ENCODE measurements around the gene KHNYN. TPM values are rescaled to one million over a fixed set of nuclear protein-coding genes. Genes with fewer than 3 reads are reported as not detected.
A peak's percentile ranks its signal among the peaks of the same experiment; 100 is the strongest.
"Not testable (repeated sequence)": the region's sequence is repeated elsewhere in the genome, so short reads cannot be mapped to it uniquely, and the experiment has no call there.

The KHNYN gene
- 10 to 100 TPM in 7 of 8 experiments, 1 to 10 TPM in 1; 8.5 to 59.9 (median 17.4) TPM for total RNA-seq

- peak; percentile 64 to 92 (median 88) for ATAC-seq (replicated peaks in 6 of 8)
- no CpG with 5 or more reads among the region's 57 CpGs for WGBS, 10 experiments
- in situ Hi-C loops (cut with MboI; ENCODE audit: low pct_unique_long_range_greater_than_20kb in 2 of 9, low sequenced_read_pairs in 9 of 9, unreplicated experiment in 9 of 9) = loop anchor here (5.0 to 25.0 kb wide), 4 partner anchors 92 to 185 kb away; partner anchors contain the start of genes ADCY4 (in 8 of the 9), RIPK3 (in 8 of the 9) and TINF2 (in 1 of the 9)
These were observed at the start of gene KHNYN, which contains the start of gene CBLN3 for GRCh38 chr14:24429395-24430142. KHNYN (plus strand) TSS chr14:24429954; CDS start chr14:24430731, 777 bp downstream. CBLN3 (minus strand) TSS chr14:24429668; CDS start chr14:24429054, 614 bp downstream.

DNA sequence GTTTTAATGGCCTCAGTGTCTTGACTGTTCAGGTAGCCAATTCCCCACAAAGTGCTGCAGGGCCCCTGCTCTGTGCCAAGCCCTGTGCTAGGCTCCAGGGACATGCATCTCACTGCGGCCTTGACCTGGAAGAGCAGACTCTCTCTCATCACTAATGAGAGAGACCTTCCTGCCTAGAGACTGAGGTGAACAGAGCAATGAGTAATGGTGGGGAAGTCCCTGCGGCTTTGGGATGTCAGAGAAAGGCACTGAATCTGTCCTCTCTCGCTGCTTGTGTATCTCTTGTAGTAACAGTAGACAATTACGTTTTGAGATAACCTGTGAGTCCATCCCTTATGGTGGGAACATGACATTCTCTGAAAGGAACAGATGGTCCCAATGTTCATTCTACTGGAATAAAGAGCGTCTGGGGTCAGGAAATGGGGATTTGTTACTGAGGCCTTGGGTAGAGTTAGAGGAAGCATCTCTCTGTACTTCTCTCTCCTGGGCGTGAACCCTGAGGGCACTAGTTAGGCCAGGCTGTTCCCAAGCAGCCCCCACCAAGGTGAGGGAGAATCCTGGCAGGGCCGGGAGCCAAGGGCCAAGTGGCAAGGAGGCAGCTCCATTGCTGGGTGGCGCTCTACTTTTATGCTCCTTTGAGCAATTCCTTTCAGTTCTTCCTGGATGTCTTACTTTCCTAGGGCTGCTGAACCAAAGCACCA, 48.2 kb upstream of the KHNYN start:
- Histone ChIP-seq H3K27ac (no peak overlapping the region), H3K4me3 (no peak overlapping the region), H3K4me1 (replicated peaks in 1 of 2) (no peaks in the 10 kb centered on the region)
- WGBS, 10 experiments = 63 to 100% (median 81%) methylated on average over 1 to 7 of the region's 8 CpGs; no CpG with 5 or more reads in 3 of the 10 experiments
- ATAC-seq (replicated peaks in 6 of 8) = peak in 3 of 8 experiments; percentile 5 to 42 (median 31)
- in situ Hi-C loops (cut with MboI; ENCODE audit: low pct_unique_long_range_greater_than_20kb in 2 of 9, low sequenced_read_pairs in 9 of 9, unreplicated experiment in 9 of 9) = no loop called here

More at GRCh38 chr14:24429395-24430142, at the start of gene KHNYN, which contains the start of gene CBLN3:
- Histone ChIP-seq H3K27ac (peak within 1 kb of the TSS; percentile 31 to 81), H3K4me3 (peak within 1 kb of the TSS; percentile 31 to 56 (median 50)), H3K4me1 (replicated peaks in 1 of 2) (peaks cover 0 to 11% of the 10 kb centered on the region in 2 donors)

GRCh38 chr14:24382064-24382371, 47.7 kb upstream of the KHNYN start:
- H3K4me3 ChIP-seq = no peak overlapping the region
- peak in 1 of 8 experiments; percentile 2 for ATAC-seq (replicated peaks in 6 of 8)
- in situ Hi-C loops (cut with MboI; ENCODE audit: low pct_unique_long_range_greater_than_20kb in 2 of 9, low sequenced_read_pairs in 9 of 9, unreplicated experiment in 9 of 9) = no loop called here
- H3K4me1 ChIP-seq (replicated peaks in 1 of 2) = no peaks in the 10 kb centered on the region
- 10 to 96% (median 66%) methylated on average over 1 to 4 of the region's 4 CpGs; no CpG with 5 or more reads in 3 of the 10 experiments for WGBS, 10 experiments
- H3K27ac ChIP-seq = no peak overlapping the region

DNA sequence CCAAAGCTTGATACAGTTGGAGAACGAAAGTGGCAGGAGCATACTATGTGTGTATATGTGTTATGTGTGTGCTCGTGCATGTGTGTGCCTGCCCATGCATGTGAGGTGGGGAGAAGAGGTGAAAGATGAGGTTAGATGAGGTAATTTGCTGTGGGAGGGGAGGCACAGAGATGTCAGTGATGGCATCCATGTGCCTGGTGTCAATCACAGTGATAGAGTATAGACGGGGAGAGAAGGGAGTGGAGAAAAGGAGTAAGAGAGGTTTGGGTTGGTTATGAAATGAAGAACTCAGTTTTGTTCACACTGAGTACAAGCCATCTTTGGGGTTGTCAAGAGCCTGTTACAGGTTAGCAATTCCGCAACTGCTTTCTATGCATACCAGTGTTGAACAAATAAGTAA, 45.6 kb upstream of the KHNYN start:
- 66 to 92% (median 85%) methylated on average over 1 to 4 of the region's 4 CpGs; no CpG with 5 or more reads in 2 of the 10 experiments for WGBS, 10 experiments
- ATAC-seq (replicated peaks in 6 of 8) = no peak
- H3K27ac ChIP-seq = no peak overlapping the region
- H3K4me1 ChIP-seq (replicated peaks in 1 of 2) = no peaks in the 10 kb centered on the region
- H3K4me3 ChIP-seq = no peak overlapping the region
- in situ Hi-C loops (cut with MboI; ENCODE audit: low pct_unique_long_range_greater_than_20kb in 2 of 9, low sequenced_read_pairs in 9 of 9, unreplicated experiment in 9 of 9) = no loop called here

GRCh38 chr14:24385524-24385923, 44.2 kb upstream of the KHNYN start:
- no peak for ATAC-seq (replicated peaks in 6 of 8)
- 40 to 100% (median 68%) methylated on average over 1 to 4 of the region's 4 CpGs for WGBS, 10 experiments
- H3K27ac ChIP-seq = no peak overlapping the region
- in situ Hi-C loops (cut with MboI; ENCODE audit: low pct_unique_long_range_greater_than_20kb in 2 of 9, low sequenced_read_pairs in 9 of 9, unreplicated experiment in 9 of 9) = no loop called here
- no peak overlapping the region for H3K4me3 ChIP-seq
- H3K4me1 ChIP-seq (replicated peaks in 1 of 2) = no peaks in the 10 kb centered on the region

DNA sequence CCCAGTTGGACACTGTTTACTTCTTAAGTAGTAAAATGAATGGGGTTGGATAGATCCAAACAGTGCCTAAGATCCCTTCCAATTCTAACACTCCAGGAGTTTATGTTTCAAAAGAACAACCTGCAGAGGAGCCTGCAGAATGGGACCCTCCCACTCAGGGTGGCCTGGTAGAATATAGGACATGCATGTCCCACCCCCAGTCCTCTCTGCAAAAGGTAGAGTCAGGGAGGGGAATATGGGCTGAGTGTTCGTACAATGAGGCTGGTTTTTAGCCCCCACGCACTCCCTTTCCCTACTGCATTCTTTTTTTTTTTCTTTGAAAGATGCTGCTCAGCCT, 42.8 kb upstream of the KHNYN start:
- Histone ChIP-seq H3K4me3 (no peak overlapping the region), H3K4me1 (replicated peaks in 1 of 2) (no peaks in the 10 kb centered on the region), H3K27ac (no peak overlapping the region)
- WGBS, 10 experiments = 80 to 100% (median 91%) methylated on average over 1 to 2 of the region's 2 CpGs; no CpG with 5 or more reads in 6 of the 10 experiments
- no peak for ATAC-seq (replicated peaks in 6 of 8)
- in situ Hi-C loops (cut with MboI; ENCODE audit: low pct_unique_long_range_greater_than_20kb in 2 of 9, low sequenced_read_pairs in 9 of 9, unreplicated experiment in 9 of 9) = no loop called here

DNA sequence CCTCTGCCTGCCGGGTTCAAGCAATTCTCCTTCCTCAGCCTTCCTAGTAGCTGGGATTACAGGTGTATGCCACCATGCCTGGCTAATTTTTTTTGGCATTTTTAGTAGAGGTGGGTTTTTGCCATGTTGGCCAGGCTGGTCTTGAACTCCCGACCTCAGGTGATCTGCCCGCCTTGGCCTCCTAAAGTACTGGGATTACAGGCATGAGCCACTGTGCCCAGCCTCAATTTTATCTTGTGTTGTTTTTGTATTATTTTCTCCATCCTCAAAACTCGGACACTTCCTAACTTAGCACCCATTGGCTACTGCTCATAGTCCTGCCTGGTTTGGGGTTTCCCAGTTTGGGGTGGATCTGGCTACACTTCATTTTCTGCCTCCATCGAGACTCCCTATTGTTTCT, 42.2 kb upstream of the KHNYN start:
- H3K4me3 ChIP-seq; H3K27ac ChIP-seq; in situ Hi-C loops (cut with MboI; ENCODE audit: low pct_unique_long_range_greater_than_20kb in 2 of 9, low sequenced_read_pairs in 9 of 9, unreplicated experiment in 9 of 9); ATAC-seq (replicated peaks in 6 of 8); H3K4me1 ChIP-seq (replicated peaks in 1 of 2): not testable (repeated sequence)
- 58 to 100% (median 80%) methylated on average over 1 to 5 of the region's 5 CpGs for WGBS, 10 experiments

DNA sequence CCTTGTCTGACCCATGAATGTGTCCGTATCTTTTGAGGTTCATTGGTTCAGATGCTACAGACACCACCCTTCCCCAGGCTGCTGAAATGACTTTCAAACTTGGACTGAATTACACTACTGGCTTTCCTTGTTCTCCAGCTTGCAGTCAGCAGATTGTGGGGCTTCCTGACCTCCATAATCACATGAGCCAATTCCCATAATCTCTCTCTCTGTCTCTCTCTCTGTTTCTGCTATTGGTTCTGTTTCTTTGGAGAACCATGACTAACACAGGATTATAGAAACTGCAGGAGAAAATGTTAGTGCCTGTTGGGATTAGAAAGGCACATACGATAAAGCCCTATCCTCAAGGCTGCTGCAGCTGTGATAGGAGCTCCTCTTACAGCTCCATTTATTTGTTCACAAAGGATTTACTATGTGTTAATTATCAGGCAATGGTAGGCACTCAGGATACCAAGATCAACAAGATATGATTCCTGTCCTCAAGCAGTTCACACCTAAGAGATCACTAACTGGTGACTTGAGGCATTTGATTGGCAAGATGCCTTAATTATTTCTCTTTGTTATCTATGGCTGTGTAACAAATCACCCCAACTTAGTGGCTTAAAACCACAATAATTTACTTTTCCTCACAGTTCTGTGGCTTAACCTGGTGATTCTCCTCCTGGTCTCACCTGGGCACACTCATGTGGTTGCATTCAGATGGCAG, 41.1 kb upstream of the KHNYN start:
- in situ Hi-C loops (cut with MboI; ENCODE audit: low pct_unique_long_range_greater_than_20kb in 2 of 9, low sequenced_read_pairs in 9 of 9, unreplicated experiment in 9 of 9) = no loop called here
- Histone ChIP-seq H3K27ac (no peak overlapping the region), H3K4me1 (replicated peaks in 1 of 2) (no peaks in the 10 kb centered on the region), H3K4me3 (no peak overlapping the region)
- ATAC-seq (replicated peaks in 6 of 8) = peak in 1 of 8 experiments; percentile 47
- WGBS, 10 experiments = 20 to 83% (median 56%) methylated on average over 1 to 2 of the region's 2 CpGs; no CpG with 5 or more reads in 3 of the 10 experiments

DNA sequence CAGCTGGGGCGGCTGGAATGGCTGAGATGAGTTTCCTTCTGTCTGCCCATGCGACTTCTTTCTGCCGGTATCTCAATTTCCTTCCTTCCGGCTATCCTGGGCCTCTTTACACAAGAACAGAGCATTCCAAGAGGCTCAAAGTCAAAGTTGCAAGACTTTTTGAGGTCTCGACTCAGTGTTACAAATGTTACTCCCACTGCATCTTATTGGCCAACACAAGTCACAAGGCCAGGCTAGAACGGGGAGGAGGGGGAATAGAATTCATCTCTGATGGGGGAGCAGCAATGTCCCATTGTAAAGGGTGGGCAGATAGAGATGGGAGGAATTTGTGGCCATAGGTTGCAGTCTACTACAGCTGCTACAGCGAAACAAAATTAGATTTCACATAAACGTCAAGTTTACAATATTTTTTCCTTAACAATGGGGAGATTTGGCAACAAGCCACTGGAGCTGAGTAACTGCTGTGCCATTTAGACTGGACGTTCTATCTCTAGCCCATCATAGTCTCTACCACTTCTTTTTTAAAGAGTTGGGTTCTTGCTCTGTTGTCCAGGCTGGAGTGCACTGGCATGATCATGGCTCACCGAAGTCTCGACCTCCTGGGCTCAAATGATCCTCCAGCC, 40.4 kb upstream of the KHNYN start:
- no peak overlapping the region for H3K4me3 ChIP-seq
- WGBS, 10 experiments = 65 to 92% (median 69%) methylated on average over 2 to 9 of the region's 11 CpGs; no CpG with 5 or more reads in 1 of the 10 experiments
- ATAC-seq (replicated peaks in 6 of 8) = no peak

DNA sequence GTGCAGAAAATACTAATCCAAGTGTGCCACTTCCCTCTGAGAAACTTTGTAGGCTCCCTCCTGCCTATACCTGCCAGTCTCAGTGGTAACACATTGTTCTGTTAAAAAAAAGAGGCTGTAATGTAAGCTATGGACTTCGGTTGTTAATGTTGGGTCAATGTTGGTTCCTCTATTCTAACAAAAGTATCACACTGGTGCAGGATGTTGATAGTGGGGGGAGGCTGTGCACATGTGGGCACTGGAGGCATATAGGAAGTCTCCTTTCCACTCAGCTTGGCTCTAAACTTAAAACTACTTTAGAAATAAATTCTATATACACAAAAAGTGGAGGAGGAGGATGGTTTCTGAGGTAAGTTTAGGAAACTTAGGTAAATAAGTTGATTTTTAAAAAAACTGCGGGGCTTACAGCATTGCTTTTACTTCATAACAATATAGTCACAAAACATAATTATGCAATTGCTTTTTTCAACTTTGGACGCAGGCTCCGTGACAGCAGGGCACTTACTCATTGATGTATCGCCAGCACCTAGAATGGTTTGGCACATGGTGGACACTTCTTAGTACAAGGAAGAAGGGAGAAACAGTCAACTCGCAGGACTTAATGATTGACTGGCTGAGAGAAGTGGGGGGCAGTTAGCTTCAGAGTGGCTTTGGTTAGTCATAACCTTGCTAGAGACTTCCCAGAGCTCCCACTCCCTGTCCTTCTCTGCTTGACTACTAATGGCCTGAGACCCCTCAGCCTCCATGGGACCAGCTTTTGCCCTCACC, 38.9 kb upstream of the KHNYN start:
- Histone ChIP-seq H3K4me1 (replicated peaks in 1 of 2) (no peaks in the 10 kb centered on the region), H3K27ac (no peak overlapping the region), H3K4me3 (no peak overlapping the region)
- no peak for ATAC-seq (replicated peaks in 6 of 8)
- in situ Hi-C loops (cut with MboI; ENCODE audit: low pct_unique_long_range_greater_than_20kb in 2 of 9, low sequenced_read_pairs in 9 of 9, unreplicated experiment in 9 of 9) = no loop called here
- WGBS, 10 experiments = 38 to 94% (median 75%) methylated on average over 2 to 5 of the region's 6 CpGs; no CpG with 5 or more reads in 1 of the 10 experiments

More for the DNA sequence above, 40.4 kb upstream of the KHNYN start:
- Histone ChIP-seq H3K4me1 (replicated peaks in 1 of 2) (no peaks in the 10 kb centered on the region), H3K27ac (no peak overlapping the region)
- in situ Hi-C loops (cut with MboI; ENCODE audit: low pct_unique_long_range_greater_than_20kb in 2 of 9, low sequenced_read_pairs in 9 of 9, unreplicated experiment in 9 of 9) = no loop called here

DNA sequence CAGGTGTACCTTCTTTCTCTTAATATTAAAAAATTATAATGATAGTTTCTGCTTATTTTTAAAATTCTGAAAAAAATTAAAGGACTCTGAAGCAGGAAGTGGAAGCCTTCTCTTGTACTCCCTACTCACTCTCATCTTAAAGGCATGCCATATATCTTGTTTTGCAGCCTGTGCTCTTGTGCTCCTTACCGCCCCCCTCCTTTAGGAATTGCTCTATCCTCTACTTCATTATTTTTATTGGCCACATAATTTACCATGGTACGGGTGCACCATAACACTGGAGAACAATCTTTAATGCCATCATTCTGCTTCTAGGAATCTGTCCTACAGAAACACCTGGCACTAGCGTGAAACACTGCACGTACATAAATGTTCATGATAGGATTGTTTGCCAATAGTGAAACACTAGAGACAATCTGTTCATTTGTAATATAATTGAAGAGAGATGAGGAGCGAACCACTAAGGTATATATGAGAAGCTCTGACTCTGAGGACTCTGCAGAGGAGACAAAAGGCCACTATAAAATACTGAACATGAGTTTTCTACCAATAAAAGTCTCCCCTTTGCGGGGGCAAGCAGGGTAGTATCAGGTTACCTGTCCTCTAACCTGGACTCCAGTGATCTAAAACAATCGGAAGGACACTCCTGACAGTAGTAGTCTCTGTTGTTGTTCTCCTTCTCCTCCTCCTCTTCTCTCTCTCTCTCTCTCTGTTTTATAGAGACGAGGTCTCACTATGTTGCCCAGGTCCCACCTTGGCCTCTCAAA, 37.2 kb upstream of the KHNYN start:
- Histone ChIP-seq H3K27ac (no peak overlapping the region), H3K4me3 (no peak overlapping the region), H3K4me1 (replicated peaks in 1 of 2) (no peaks in the 10 kb centered on the region)
- in situ Hi-C loops (cut with MboI; ENCODE audit: low pct_unique_long_range_greater_than_20kb in 2 of 9, low sequenced_read_pairs in 9 of 9, unreplicated experiment in 9 of 9) = no loop called here
- 47 to 100% (median 78%) methylated on average over 1 to 8 of the region's 8 CpGs for WGBS, 10 experiments
- peak in 2 of 8 experiments; percentile 23 to 32 for ATAC-seq (replicated peaks in 6 of 8)

Data from motor neuron (in vitro differentiated cells).